Tibial nerve (tissue), 4 donors: ENCODE data around the gene KDM2B. TPM values are rescaled to one million over a fixed set of nuclear protein-coding genes. Genes with fewer than 3 reads are reported as not detected.

ENCODE experiments used
- DNase-seq, 2 donors: peaks; one replicate each; pipeline ENCODE4 v3.0.0-alpha.2; 2019; ENCODE audit warnings: low spot score in 2 of 2
- H3K27ac ChIP-seq, 4 donors: fragments of 200-600 bp; sonication (generic) in 3 of 4; one replicate each; pipeline ENCODE4 v1.5.1; 2017 to 2019; ENCODE audit warnings: mild to moderate bottlenecking in 1 of 4
- H3K27me3 ChIP-seq, 2 donors: fragments of 200-600 bp; sonication (generic) in 1 of 2; one replicate each; pipeline versions ENCODE4 v1.5.1 to v1.6.0; 2017 to 2019
- H3K36me3 ChIP-seq, 3 donors: fragments of 200-600 bp; sonication (generic); one replicate each; pipeline ENCODE4 v1.5.1; 2018 to 2019
- H3K4me1 ChIP-seq, 4 donors: fragments of 200-600 bp; sonication (generic) in 3 of 4; one replicate each; pipeline ENCODE4 v1.5.1; 2017 to 2019
- H3K4me3 ChIP-seq, 4 donors: fragments of 200-600 bp; sonication (generic) in 3 of 4; one replicate each; pipeline ENCODE4 v1.5.1; 2017 to 2019; ENCODE audit warnings: mild to moderate bottlenecking in 1 of 4, moderate library complexity in 1 of 4
- H3K9me3 ChIP-seq, 4 donors: fragments of 200-600 bp; sonication (generic) in 3 of 4; one replicate each; pipeline ENCODE4 v1.5.1; 2017 to 2019
- CTCF ChIP-seq, 5 experiments: fragments of 200-600 bp in 3 of 5; fragments of 450-650 bp in 2 of 5; sonication (generic) in 3 of 5; IDR thresholded peaks; one replicate each; pipeline ENCODE4 v1.5.1; 2016 to 2019; ENCODE audit warnings: antibody characterized with exemption in 5 of 5, mild to moderate bottlenecking in 3 of 5, moderate library complexity in 2 of 5
- EP300 ChIP-seq, 2 donors: sonication (generic); formaldehyde crosslinking; IDR thresholded peaks; one replicate each; pipeline ENCODE4 v1.6.1; 2017; ENCODE audit warnings: antibody characterized with exemption in 2 of 2, mild to moderate bottlenecking in 1 of 2
- POLR2A ChIP-seq, 2 donors: fragments of 450-650 bp; IDR thresholded peaks; one replicate each; pipeline ENCODE4 v1.6.1; 2017; ENCODE audit warnings: antibody characterized with exemption in 2 of 2, mild to moderate bottlenecking in 2 of 2, moderate library complexity in 2 of 2
- WGBS, 2 donors: methylation state at CpG; one replicate each; pipeline ENCODE4 v1.1.5; 2018; 5-methylcytosine and 5-hydroxymethylcytosine counted together
- total RNA-seq, 4 donors: library from RNA; depleted of rRNA; stranded (reverse); fragments of >200 nt; gene quantifications; one replicate each; pipeline ENCODE4 v1.1.0, GENCODE V29; 2016

The KDM2B gene
- total RNA-seq, 4 donors from 2014 or later: 15.5 to 32.2 (median 20.8) TPM

- no peaks in the 10 kb centered on the region for H3K27me3 ChIP-seq
- TF ChIP-seq POLR2A (IDR thresholded peaks at IDR 0.05) (no peak), EP300 (IDR thresholded peaks at IDR 0.05) (no peak), CTCF (IDR thresholded peaks at IDR 0.05) (no peak)
- WGBS, 2 donors: 87 to 93% methylated on average over 12 to 13 of the region's 13 CpGs
Observed at GRCh38 chr12:121520119-121520518, 60.7 kb downstream of the KDM2B start.

GRCh38 chr12:121519227-121519626 is 61.6 kb downstream of the KDM2B start:
- H3K4me1 ChIP-seq: peaks cover 0 to 23% (median 5%) of the 10 kb centered on the region in 4 donors
- H3K27me3 ChIP-seq: no peaks in the 10 kb centered on the region
- peaks cover 0 to 26% (median 0%) of the 10 kb centered on the region in 3 donors for H3K36me3 ChIP-seq
- DNase-seq: no peak
- no peak for TF ChIP-seq CTCF (IDR thresholded peaks at IDR 0.05)
- TF ChIP-seq EP300 (IDR thresholded peaks at IDR 0.05): no peak
- no peak for TF ChIP-seq POLR2A (IDR thresholded peaks at IDR 0.05)
- H3K9me3 ChIP-seq: no peaks in the 10 kb centered on the region
- H3K27ac ChIP-seq: no peak overlapping the region
- H3K4me3 ChIP-seq: no peak overlapping the region

More at GRCh38 chr12:121520119-121520518, 60.7 kb downstream of the KDM2B start:
- no peak for DNase-seq
- Histone ChIP-seq H3K4me1 (peaks cover 0 to 29% (median 8%) of the 10 kb centered on the region in 4 donors), H3K27ac (no peak overlapping the region), H3K9me3 (no peaks in the 10 kb centered on the region), H3K4me3 (no peak overlapping the region), H3K36me3 (peaks cover 0 to 26% (median 0%) of the 10 kb centered on the region in 3 donors)

DNA sequence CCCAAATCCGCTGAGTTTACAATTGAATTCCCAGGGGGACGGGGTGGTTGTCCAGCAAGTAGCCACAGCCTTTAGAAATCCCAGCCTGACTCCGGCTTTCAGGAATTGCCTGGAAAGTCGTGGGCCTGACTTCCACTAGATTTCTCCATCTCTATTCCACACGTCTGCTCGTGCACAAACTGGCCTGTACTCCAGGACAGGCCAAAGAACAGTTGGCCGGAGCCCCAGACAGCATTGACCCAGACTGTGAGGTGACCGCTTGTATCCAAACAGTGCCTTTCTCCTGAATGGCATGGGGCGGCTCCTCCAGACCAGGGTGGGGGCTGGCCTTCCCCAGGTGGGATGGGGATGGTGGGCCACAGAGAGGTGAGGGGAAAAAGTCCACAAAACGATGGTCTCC is 62.2 kb downstream of the KDM2B start:
- WGBS, 2 donors: 81 to 90% methylated on average over 9 to 10 of the region's 10 CpGs
- no peak for DNase-seq
- Histone ChIP-seq H3K4me1 (peaks cover 0 to 17% (median 4%) of the 10 kb centered on the region in 4 donors), H3K4me3 (no peak overlapping the region), H3K27ac (no peak overlapping the region), H3K36me3 (peaks cover 0 to 27% (median 0%) of the 10 kb centered on the region in 3 donors), H3K27me3 (no peaks in the 10 kb centered on the region), H3K9me3 (no peaks in the 10 kb centered on the region)
- TF ChIP-seq CTCF (IDR thresholded peaks at IDR 0.05) (no peak), POLR2A (IDR thresholded peaks at IDR 0.05) (no peak)

- Histone ChIP-seq H3K4me3 (no peak overlapping the region), H3K36me3 (peaks cover 0 to 47% (median 0%) of the 10 kb centered on the region in 3 donors), H3K27ac (no peak overlapping the region), H3K27me3 (no peaks in the 10 kb centered on the region), H3K4me1 (peaks cover 0 to 7% (median 0%) of the 10 kb centered on the region in 4 donors), H3K9me3 (no peaks in the 10 kb centered on the region)
- TF ChIP-seq EP300 (IDR thresholded peaks at IDR 0.05) (no peak), POLR2A (IDR thresholded peaks at IDR 0.05) (no peak), CTCF (IDR thresholded peaks at IDR 0.05) (no peak)
- no peak for DNase-seq
- WGBS, 2 donors: 88 to 89% methylated on average over 10 of the region's 10 CpGs
Observed at GRCh38 chr12:121516437-121517011, 64.3 kb downstream of the KDM2B start.

- DNase-seq: no peak
- TF ChIP-seq POLR2A (IDR thresholded peaks at IDR 0.05) (no peak), CTCF (IDR thresholded peaks at IDR 0.05) (no peak), EP300 (IDR thresholded peaks at IDR 0.05) (no peak)
- no peak overlapping the region for H3K27ac ChIP-seq
- H3K27me3 ChIP-seq: no peaks in the 10 kb centered on the region
- peaks cover 0 to 41% (median 0%) of the 10 kb centered on the region in 3 donors for H3K36me3 ChIP-seq
- H3K9me3 ChIP-seq: no peaks in the 10 kb centered on the region
- H3K4me3 ChIP-seq: no peak overlapping the region
- WGBS, 2 donors: 70 to 78% methylated on average over 7 of the region's 7 CpGs
- H3K4me1 ChIP-seq: peaks cover 0 to 2% (median 0%) of the 10 kb centered on the region in 4 donors
Observed at GRCh38 chr12:121515615-121516014, 65.2 kb downstream of the KDM2B start.
